GM19035 (cell line): ENCODE measurements around the gene JAZF1.
"Not testable (repeated sequence)": the region's sequence is repeated elsewhere in the genome, so short reads cannot be mapped to it uniquely, and the experiment has no call there.

Experiments used
- ATAC-seq: cut with Tn5 transposase; IDR thresholded peaks from one replicate; pipeline ENCODE4 v1.9.1; 2021; ENCODE audit not compliant: unreplicated experiment

Gene JAZF1

GRCh38 chr7:28017372-28017771 lies 163.2 kb downstream of the JAZF1 start:
- no peak for ATAC-seq

DNA sequence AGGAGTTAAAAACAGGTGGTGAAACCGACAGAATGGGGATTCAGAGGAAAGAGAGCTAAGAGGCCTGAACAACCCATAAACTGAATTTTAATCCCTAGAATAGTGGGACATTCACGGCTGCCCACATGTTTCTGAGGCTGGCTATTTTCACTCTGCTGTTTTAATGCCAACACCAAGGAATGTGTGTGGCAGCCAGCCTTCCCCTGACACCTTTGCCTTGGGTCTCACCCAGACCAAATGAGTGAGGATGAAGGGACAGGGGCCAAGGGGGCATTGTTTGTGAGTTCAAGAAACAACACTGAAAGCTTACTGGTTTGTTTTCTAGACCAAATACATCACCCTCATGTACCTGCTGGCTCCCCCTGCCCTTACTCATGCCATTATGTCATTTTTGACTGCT lies 164.3 kb downstream of the JAZF1 start:
- no peak for ATAC-seq

- no peak for ATAC-seq
These were observed 165.4 kb downstream of the JAZF1 start for GRCh38 chr7:28015169-28015568.

- ATAC-seq = not testable (repeated sequence)
These were observed 166.3 kb downstream of the JAZF1 start for GRCh38 chr7:28014340-28014739.

GRCh38 chr7:28013441-28013840 lies 167.2 kb downstream of the JAZF1 start:
- no peak for ATAC-seq

GRCh38 chr7:28013019-28013418 lies 167.6 kb downstream of the JAZF1 start:
- ATAC-seq = no peak

DNA sequence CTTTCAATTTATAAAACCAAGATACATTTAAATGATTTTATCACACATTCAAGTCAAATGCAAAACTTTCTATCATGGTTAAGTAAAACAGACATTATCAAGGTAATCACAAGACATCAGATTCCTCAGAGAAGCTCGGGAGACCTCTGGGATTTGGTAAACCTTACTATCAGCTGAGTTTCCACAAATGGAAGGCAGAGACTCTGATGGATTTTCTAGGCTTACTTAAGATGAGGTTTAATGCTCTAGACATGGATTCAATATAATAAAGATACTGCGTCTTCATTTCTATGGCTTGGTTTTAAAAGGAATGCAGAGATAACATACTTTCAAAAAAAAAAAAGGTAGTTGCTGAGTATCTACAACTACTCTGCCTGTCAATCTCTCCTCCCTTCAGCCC lies 171.7 kb downstream of the JAZF1 start:
- no peak for ATAC-seq

DNA sequence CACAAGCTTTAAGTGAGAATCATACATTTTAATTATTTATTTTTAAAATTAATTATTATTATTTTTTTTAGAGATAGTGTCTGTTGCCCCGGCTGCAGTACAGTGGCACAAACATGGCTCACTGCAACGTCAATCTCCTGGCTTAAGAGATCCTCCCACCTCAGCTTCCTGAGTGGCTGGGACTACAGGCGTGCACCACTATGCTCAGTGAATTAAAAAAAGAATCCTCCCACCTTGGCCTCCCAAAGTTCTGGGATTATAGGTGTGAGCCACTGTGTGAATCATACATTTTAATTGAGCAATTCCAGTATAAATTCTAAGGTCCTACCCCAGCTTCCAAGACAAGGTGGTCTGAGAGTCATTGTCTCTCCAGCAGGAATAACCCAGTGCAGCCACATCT lies 172.4 kb downstream of the JAZF1 start:
- no peak for ATAC-seq

- no peak for ATAC-seq
These were observed 174.1 kb downstream of the JAZF1 start for GRCh38 chr7:28006491-28006890.

DNA sequence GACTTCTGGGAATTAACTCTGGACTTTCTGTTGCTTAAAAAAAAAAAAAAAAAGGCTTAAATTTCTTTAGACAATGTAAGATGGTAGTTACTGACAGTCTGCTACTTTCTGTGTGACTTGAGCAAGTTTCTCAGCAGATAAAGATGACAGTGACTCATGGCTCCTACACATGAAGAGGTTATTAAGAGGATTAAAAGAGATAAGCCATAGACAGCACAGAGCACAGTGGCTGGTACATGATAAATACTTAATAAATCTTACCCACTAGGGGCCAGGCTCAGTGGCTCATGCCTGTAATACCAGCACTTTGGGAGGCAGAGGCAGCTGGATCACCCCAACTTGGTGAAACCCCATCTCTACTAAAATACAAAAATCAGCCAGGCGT lies 174.8 kb downstream of the JAZF1 start:
- ATAC-seq = no peak

GRCh38 chr7:28005075-28005846 lies 175.3 kb downstream of the JAZF1 start:
- no peak for ATAC-seq

- no peak for ATAC-seq
These were observed 177.2 kb downstream of the JAZF1 start for GRCh38 chr7:28003408-28003807.

DNA sequence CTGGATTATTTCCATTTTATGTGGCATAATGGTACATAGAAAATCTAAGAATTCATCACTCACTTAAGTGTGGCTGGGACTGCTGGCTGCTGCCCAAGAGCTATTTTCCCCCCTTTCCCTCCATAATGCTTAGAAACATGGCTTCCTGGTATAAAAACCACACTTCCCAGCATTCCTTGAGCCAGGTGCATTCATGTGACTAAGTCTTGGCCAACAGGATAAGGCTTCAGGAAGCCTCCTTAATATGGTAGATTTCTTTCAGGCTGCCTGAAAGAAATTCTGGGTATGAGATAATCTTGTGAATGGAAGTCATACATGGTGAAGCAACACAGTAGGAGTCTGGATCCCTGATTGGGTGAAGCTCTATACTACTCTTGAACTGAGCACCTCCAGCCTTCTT lies 178.0 kb downstream of the JAZF1 start:
- no peak for ATAC-seq

- ATAC-seq = no peak
These were observed 178.7 kb downstream of the JAZF1 start for GRCh38 chr7:28001896-28002295.

- ATAC-seq = no peak
These were observed 180.8 kb downstream of the JAZF1 start for GRCh38 chr7:27999829-28000228.

DNA sequence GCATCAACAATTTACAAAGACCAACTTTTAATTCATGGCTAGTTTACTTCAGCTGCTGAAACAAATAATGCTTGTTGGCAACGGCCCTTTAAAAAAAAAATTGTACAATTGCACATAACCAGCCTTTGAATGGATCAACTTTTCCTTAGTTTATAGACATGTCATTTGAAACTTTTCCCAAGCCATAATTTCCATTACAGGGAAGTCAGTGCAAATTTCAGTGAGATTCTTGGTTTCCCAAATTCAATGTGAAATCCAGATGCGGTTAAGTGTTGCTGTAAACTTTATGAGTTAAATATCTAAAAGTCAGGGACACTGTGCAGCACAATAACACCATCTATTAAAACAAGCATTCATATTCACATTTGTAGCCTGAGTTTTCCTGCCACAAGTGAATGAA lies 182.2 kb downstream of the JAZF1 start:
- no peak for ATAC-seq

- no peak for ATAC-seq
These were observed 183.3 kb downstream of the JAZF1 start for GRCh38 chr7:27997188-27997707.

GRCh38 chr7:27996141-27996540 lies 184.5 kb downstream of the JAZF1 start:
- ATAC-seq = no peak

DNA sequence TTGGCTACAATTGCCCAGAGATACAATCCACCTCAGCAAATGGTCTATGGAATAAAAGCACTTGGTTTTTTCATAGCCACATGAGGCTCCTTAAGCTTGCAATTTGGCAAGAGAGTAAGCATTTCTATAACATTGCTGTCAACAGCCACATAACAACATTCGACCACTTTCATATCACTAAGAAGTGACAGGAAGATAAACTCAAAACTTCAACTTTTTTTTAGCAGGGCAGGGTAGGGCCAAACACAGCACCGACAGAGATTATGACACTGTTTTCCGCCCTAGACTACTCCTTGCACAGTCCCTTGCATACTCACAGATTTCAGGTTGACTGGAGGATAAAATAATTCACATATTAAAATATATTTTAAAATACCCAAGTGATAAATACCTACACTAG lies 185.4 kb downstream of the JAZF1 start:
- no peak for ATAC-seq

DNA sequence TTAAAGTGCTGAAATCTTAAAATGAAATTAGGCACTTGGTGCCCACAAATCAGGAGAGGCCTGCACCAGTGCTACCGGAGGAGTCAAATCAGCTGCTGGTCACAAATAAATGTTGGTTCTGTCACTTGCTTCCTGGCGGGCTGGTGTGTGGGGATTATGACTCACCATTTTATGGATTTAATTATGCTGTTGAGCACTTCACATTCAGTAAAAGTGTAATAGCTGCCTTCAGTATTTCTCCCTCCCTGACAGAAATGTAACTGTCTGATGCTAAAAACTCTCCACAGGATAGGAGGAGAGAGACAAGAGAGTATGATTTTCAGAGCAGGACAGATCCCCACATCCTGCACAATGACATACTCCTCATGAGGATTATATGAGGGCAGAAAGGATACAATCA lies 186.0 kb downstream of the JAZF1 start:
- no peak for ATAC-seq

DNA sequence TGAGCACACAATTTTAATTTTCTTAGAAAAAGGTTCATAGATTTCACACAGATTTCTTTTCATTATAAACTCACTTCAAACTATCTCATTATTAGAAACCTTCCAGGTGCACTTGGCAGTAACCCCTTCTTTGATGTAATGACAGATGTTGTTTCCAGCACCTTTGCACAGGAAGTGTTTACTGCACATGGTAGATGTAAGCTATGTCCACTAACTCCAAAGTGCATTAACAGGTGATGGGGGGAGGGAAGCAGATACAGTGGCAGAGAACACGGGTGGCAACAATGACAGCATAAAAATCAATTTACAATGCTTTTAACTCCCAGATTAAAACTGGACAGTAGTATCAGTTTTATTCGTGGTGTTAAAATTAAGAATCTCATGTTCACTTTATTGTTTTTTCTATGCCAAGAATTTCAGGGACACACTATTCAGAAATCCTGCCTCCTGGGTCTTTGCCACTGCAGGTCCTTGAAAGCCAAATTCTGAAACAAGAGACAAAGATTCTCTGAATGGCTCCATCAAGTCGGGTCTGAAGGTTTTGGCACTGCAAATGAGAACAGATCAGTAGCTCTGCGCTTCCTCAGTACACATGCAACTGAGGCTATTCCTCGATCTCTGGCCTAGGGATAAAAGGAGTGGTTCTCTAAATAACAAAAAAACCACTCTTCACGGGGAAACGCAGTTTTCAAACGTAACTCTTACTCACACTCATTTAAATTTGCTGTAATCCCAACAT lies 187.7 kb downstream of the JAZF1 start:
- no peak for ATAC-seq

GRCh38 chr7:27992097-27992496 lies 188.5 kb downstream of the JAZF1 start:
- ATAC-seq = no peak
